GM21381 (cell line): ENCODE data around the gene DCLK1.

ENCODE experiments used
- ATAC-seq: cut with Tn5 transposase; IDR thresholded peaks from one replicate; pipeline ENCODE4 v1.9.1; 2021; ENCODE audit warnings: mild to moderate bottlenecking, moderate library complexity; ENCODE audit not compliant: unreplicated experiment

DCLK1 gene

GRCh38 chr13:35765941-35766340 lies 365.2 kb downstream of the DCLK1 start:
- ATAC-seq = no peak

GRCh38 chr13:35765366-35765765 lies 365.8 kb downstream of the DCLK1 start:
- ATAC-seq = no peak

- no peak for ATAC-seq
These were observed 366.7 kb downstream of the DCLK1 start for GRCh38 chr13:35764326-35765015.

GRCh38 chr13:35763782-35764123 lies 367.4 kb downstream of the DCLK1 start:
- no peak for ATAC-seq

GRCh38 chr13:35763060-35763781 lies 368.0 kb downstream of the DCLK1 start:
- ATAC-seq = no peak

- no peak for ATAC-seq
These were observed 369.5 kb downstream of the DCLK1 start for GRCh38 chr13:35761440-35762252.

- ATAC-seq = no peak
These were observed 370.4 kb downstream of the DCLK1 start for GRCh38 chr13:35760735-35761281.

GRCh38 chr13:35747594-35747993 lies 383.6 kb downstream of the DCLK1 start:
- no peak for ATAC-seq

- no peak for ATAC-seq
These were observed 386.5 kb downstream of the DCLK1 start for GRCh38 chr13:35744566-35745178.

- no peak for ATAC-seq
These were observed 387.0 kb downstream of the DCLK1 start for GRCh38 chr13:35744144-35744543.

GRCh38 chr13:35743165-35743564 lies 388.0 kb downstream of the DCLK1 start:
- ATAC-seq = no peak

- ATAC-seq = no peak
These were observed 389.5 kb downstream of the DCLK1 start for GRCh38 chr13:35741657-35742056.

GRCh38 chr13:35736876-35737275 lies 394.3 kb downstream of the DCLK1 start:
- ATAC-seq = no peak

GRCh38 chr13:35733827-35734226 lies 397.4 kb downstream of the DCLK1 start:
- ATAC-seq = no peak

- no peak for ATAC-seq
These were observed 398.6 kb downstream of the DCLK1 start for GRCh38 chr13:35732565-35732964.

- no peak for ATAC-seq
These were observed 399.7 kb downstream of the DCLK1 start for GRCh38 chr13:35731471-35731870.

- ATAC-seq = peak; percentile 58
These were observed 401.1 kb downstream of the DCLK1 start for GRCh38 chr13:35729926-35730627.

- no peak for ATAC-seq
These were observed 403.3 kb downstream of the DCLK1 start for GRCh38 chr13:35727881-35728280.

- ATAC-seq = no peak
These were observed 406.7 kb downstream of the DCLK1 start for GRCh38 chr13:35724446-35724845.

- no peak for ATAC-seq
These were observed 407.4 kb downstream of the DCLK1 start for GRCh38 chr13:35723821-35724220.
